Spleen (tissue), 7 donors: ENCODE measurements around the gene PLPP7.

ENCODE experiments used
- POLR2A ChIP-seq, 3 donors: fragments of 450-650 bp; IDR thresholded peaks; one replicate each; pipeline ENCODE4 v1.5.1; 2017; ENCODE audit warnings: antibody characterized with exemption in 3 of 3, mild to moderate bottlenecking in 1 of 3
- POLR2AphosphoS5 ChIP-seq, 3 donors: sonication (generic); formaldehyde crosslinking; IDR thresholded peaks; one replicate each; pipeline ENCODE4 v1.5.1; 2017; ENCODE audit warnings: antibody characterized with exemption in 3 of 3
- TF ChIP-seq, protein P1 (sequence below), 11 experiments: fragments of 200-600 bp in 7 of 11; fragments of 450-650 bp in 4 of 11; sonication (generic) in 4 of 11; IDR thresholded peaks in 8 of 11; conservative IDR thresholded peaks in 3 of 11; 1 replicate in 7 of 11; 2 replicates in 4 of 11; pipeline versions ENCODE4 v1.4.0 to v1.8.0; 2016 to 2021; ENCODE audit warnings: antibody characterized with exemption in 11 of 11, inconsistent platforms in 4 of 11, mild to moderate bottlenecking in 1 of 11
- donor health status: DM: no; HTN: no; CAD: no; lungs with moderate emphysema.
- donor health status: DM: no; HTN: no; CAD: no.
- donor health status: DM: no; HTN: no; CAD: no.

DNA sequence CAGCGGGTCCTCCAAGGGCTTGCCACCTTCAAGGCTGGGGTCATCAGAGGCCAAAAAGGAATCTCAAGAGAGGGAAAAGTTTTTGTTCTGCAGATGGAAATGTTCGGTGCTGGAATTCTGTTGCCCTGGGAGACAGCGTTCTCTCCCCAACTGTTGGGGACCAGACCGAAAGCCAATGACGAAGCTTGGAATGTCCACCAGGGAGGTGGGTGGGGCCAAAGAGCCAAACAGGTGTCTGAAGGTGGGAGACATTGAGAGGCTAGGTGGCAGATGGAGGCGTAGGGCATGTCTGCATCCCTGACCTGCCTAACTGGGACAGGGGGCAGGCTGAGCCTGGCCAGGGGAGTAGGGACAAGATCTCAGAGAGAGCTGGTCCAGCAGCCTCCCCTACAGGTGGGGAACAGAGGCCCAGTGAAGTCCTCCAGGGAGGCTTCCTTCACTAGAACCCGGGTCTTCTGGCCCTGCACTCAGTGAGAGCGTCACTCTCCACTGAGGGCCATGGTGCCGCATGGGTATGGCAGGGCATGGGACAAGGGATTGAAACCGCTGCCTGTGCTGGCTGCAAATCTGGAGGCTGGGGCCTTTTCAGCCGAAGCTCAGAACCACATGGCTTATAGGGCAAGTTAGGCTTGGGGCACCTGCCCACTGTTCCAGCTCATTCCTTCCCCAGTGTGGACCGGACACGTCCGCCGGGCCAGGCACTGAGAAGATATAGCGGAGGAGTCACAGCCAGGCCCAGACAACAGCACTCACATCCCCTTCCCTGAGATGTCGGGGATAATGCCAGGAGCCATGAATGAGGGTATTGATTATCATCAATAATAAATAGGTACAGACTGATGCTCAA, 8.2 kb upstream of the PLPP7 start:
- TF ChIP-seq, protein P1, sequence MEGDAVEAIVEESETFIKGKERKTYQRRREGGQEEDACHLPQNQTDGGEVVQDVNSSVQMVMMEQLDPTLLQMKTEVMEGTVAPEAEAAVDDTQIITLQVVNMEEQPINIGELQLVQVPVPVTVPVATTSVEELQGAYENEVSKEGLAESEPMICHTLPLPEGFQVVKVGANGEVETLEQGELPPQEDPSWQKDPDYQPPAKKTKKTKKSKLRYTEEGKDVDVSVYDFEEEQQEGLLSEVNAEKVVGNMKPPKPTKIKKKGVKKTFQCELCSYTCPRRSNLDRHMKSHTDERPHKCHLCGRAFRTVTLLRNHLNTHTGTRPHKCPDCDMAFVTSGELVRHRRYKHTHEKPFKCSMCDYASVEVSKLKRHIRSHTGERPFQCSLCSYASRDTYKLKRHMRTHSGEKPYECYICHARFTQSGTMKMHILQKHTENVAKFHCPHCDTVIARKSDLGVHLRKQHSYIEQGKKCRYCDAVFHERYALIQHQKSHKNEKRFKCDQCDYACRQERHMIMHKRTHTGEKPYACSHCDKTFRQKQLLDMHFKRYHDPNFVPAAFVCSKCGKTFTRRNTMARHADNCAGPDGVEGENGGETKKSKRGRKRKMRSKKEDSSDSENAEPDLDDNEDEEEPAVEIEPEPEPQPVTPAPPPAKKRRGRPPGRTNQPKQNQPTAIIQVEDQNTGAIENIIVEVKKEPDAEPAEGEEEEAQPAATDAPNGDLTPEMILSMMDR (IDR thresholded peaks at IDR 0.05 in 8 of 11, conservative IDR thresholded peaks at IDR 0.05 in 3 of 11): no peak
- TF ChIP-seq POLR2AphosphoS5 (IDR thresholded peaks at IDR 0.05) (no peak), POLR2A (IDR thresholded peaks at IDR 0.05) (no peak)
